ENCODE measurements around the gene TP53TG3B.
"Not testable (repeated sequence)": the region's sequence is repeated elsewhere in the genome, so short reads cannot be mapped to it uniquely, and the experiment has no call there.

The TP53TG3B gene, protein sequence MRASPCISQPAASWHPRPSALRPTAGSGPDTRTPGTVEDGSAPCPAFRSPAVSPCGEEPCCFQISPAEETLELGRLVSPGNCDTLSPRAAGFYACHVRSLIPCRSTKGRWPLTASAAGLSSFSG

DNA sequence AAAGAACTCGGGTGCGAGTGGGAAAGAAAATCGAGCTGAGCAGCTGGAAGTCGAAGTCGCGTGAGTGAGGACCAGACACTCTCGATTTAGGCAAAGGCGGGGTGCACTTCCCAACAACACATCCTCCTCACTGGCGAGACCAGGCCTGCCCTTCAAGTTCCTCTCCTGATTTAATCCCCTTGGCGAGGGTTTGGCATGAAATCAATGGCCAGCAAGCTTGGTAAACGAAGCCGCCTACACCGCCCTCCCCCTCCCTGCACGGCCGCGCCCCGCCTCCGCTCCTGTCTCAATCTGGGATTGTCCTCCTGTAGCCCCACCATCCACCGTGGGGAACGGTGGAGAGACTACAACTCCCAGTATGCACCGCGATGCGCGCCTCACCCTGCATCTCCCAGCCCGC lies at the start of gene TP53TG3B:
Gene TP53TG3B, plus strand, starts transcription at position 301 of the 400 bp plus-strand sequence. Its CDS starts 68 bp downstream, at position 369.
- not testable (repeated sequence) for DNase-seq

DNA sequence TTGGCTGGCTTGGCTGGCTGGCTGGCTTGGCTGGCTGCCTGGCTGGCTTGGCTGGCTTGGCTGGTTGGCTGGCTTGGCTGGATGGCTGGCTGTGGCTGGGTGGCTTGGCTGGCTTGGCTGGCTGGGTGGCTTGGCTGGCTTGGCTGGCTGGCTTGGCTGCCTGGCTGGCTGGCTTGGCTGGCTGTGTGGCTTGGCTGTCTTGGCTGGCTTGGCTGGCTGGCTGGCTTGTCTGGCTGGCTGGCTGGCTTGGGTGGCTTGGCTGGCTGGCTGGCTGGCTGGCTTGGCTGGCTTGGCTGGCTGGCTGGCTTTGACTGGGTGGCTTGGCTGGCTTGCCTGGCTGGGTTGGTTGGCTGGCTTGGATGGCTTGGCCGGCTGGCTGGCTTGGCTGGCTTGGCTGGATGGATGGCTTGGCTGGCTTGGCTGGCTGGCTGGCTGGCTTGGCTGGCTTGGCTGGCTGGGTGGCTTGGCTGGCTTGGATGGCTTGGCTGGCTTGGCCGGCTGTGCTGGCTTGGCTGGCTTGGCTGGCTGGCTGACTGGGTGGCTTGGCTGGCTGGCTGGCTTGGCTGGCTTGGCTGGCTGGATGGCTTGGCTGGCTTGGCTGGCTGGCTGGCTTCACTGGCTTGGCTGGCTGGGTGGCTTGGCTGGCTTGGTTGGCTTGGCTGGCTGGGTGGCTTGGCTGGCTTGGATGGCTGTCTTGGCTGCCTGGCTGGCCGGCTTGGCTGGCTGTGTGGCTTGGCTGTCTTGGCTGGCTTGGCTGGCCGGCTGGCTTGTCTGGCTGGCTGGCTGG lies 24.2 kb upstream of the TP53TG3B start:
- DNase-seq: not testable (repeated sequence)

GRCh38 chr16:33337627-33338542 lies 22.8 kb upstream of the TP53TG3B start:
- not testable (repeated sequence) for DNase-seq

GRCh38 chr16:33338543-33338951 lies 22.1 kb upstream of the TP53TG3B start:
- DNase-seq: not testable (repeated sequence)

DNA sequence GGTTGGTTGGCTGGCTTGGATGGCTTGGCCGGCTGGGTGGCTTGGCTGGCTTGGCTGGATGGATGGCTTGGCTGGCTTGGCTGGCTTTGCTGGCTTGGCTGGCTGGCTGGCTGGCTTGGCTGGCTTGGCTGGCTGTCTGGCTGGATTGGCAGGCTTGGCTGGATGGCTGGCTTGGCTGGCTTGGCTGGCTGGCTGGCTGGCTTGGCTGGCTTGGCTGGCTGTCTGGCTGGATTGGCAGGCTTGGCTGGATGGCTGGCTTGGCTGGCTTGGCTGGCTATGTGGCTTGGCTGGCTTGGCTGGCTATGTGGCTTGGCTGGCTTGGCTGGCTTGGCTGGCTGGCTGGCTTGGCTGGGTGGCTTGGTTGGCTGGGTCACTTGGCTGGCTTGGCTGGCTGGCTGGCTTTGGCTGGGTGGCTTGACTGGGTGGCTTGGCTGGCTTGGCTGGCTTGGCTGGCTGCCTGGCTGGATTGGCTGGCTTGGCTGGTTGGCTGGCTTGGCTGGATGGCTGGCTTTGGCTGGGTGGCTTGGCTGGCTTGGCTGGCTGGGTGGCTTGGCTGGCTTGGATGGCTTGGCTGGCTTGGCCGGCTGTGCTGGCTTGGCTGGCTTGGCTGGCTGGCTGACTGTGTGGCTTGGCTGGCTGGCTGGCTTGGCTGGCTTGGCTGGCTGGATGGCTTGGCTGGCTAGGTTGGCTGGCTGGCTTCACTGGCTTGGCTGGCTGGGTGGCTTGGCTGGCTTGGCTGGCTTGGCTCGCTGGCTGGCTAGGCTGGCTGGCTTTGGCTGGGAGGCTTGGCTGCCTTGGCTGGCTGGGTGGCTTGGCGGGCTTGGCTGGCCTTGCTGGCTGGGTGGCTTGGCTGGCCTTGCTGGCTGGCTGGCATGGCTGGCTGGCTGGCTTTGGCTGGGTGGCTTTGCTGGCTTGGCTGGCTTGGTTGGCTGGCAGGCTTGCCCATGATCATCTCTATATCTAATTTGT lies 21.3 kb upstream of the TP53TG3B start:
- DNase-seq: not testable (repeated sequence)

All from CD4-positive, alpha-beta T cell treated with Interleukin-4 for 1 hour (primary cell).